Liver (tissue), 3 donors: ENCODE data around the gene MSANTD7.

Source experiments
- ATF3 ChIP-seq: IDR thresholded peaks from 2 replicates; pipeline ENCODE4 v1.6.1; 2016; ENCODE audit warnings: antibody characterized with exemption
- RXRA ChIP-seq, 2 donors: IDR thresholded peaks; 2 replicates each; pipeline ENCODE4 v1.6.1; 2017 to 2018; ENCODE audit warnings: antibody characterized with exemption in 2 of 2, mild to moderate bottlenecking in 1 of 2
- TAF1 ChIP-seq: conservative IDR thresholded peaks from 2 replicates; pipeline ENCODE4 v1.6.1; 2016; ENCODE audit warnings: antibody characterized with exemption, mild to moderate bottlenecking
- TF ChIP-seq, protein P1 (sequence below): fragments of 150-350 bp; IDR thresholded peaks from 2 replicates; pipeline ENCODE4 v1.5.1; 2017; ENCODE audit warnings: improper control_type of control experiment, low read depth, low read length; ENCODE audit not compliant: missing input control
- TF ChIP-seq, protein P2 (sequence below): IDR thresholded peaks from 2 replicates; pipeline ENCODE4 v1.6.1; 2016; ENCODE audit warnings: antibody characterized with exemption, mild to moderate bottlenecking
- donor health status: healthy.
- donor health status: healthy.

DNA sequence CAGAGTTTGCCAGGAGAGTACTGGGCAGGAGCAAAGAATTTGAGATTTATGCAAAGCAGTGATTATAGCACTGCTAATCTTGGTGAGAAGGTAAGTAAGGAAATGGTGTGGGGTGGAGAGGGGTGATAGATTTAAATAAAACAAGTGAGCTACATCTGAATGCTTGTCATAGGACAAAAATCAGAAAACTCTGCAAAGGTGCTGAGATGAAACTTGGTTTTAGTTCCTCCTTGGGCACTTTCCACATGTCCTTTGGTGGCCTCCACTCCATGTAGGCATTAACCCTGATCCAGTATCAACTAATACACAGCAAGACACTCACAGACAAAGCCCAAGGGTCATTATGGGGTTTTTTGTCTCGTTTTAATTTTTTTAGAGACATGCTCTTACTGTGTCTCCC, 37.7 kb upstream of the MSANTD7 start:
- TF ChIP-seq TAF1 (no peak), RXRA (IDR thresholded peaks at IDR 0.05) (no peak), ATF3 (no peak)
- TF ChIP-seq, protein P1, sequence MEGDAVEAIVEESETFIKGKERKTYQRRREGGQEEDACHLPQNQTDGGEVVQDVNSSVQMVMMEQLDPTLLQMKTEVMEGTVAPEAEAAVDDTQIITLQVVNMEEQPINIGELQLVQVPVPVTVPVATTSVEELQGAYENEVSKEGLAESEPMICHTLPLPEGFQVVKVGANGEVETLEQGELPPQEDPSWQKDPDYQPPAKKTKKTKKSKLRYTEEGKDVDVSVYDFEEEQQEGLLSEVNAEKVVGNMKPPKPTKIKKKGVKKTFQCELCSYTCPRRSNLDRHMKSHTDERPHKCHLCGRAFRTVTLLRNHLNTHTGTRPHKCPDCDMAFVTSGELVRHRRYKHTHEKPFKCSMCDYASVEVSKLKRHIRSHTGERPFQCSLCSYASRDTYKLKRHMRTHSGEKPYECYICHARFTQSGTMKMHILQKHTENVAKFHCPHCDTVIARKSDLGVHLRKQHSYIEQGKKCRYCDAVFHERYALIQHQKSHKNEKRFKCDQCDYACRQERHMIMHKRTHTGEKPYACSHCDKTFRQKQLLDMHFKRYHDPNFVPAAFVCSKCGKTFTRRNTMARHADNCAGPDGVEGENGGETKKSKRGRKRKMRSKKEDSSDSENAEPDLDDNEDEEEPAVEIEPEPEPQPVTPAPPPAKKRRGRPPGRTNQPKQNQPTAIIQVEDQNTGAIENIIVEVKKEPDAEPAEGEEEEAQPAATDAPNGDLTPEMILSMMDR, result no peak
- TF ChIP-seq, protein P2, sequence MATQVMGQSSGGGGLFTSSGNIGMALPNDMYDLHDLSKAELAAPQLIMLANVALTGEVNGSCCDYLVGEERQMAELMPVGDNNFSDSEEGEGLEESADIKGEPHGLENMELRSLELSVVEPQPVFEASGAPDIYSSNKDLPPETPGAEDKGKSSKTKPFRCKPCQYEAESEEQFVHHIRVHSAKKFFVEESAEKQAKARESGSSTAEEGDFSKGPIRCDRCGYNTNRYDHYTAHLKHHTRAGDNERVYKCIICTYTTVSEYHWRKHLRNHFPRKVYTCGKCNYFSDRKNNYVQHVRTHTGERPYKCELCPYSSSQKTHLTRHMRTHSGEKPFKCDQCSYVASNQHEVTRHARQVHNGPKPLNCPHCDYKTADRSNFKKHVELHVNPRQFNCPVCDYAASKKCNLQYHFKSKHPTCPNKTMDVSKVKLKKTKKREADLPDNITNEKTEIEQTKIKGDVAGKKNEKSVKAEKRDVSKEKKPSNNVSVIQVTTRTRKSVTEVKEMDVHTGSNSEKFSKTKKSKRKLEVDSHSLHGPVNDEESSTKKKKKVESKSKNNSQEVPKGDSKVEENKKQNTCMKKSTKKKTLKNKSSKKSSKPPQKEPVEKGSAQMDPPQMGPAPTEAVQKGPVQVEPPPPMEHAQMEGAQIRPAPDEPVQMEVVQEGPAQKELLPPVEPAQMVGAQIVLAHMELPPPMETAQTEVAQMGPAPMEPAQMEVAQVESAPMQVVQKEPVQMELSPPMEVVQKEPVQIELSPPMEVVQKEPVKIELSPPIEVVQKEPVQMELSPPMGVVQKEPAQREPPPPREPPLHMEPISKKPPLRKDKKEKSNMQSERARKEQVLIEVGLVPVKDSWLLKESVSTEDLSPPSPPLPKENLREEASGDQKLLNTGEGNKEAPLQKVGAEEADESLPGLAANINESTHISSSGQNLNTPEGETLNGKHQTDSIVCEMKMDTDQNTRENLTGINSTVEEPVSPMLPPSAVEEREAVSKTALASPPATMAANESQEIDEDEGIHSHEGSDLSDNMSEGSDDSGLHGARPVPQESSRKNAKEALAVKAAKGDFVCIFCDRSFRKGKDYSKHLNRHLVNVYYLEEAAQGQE, result no peak
